HCT116 (cell line): ENCODE results near the gene FLG. TPM values are rescaled to one million over a fixed set of nuclear protein-coding genes. Genes with fewer than 3 reads are reported as not detected.
"Not testable (repeated sequence)": the region's sequence is repeated elsewhere in the genome, so short reads cannot be mapped to it uniquely, and the experiment has no call there.

Experiments used
- ATAC-seq: fragments of 200-7000 bp; cut with Tn5 transposase; 2 replicates; pipeline ENCODE4 v1.9.1; 2020; ENCODE audit warnings: mild to moderate bottlenecking, moderate library complexity
- BruUV-seq: library from RNA; stranded (reverse); fragments of 400-500 nt; replicated peaks from 2 replicates; lab custom pipeline; 2021; lab: Mats Ljungman, UMichigan
- CTCF ChIA-PET: fragments of 300-600 bp; sonication (Branson Sonifier 250); formaldehyde crosslinking; loops from one replicate; lab custom pipeline; 2021; ENCODE audit warnings: antibody characterized with exemption; lab: Charles Lee
- POLR2A ChIA-PET: fragments of 300-600, 350-600 bp; sonication (Branson Sonifier 250); formaldehyde crosslinking; loops from one replicate; lab custom pipeline; 2021; ENCODE audit warnings: antibody characterized with exemption; lab: Charles Lee
- RAD21 ChIA-PET, 2 experiments: fragments of 300-600 bp; sonication (Branson Sonifier 250); formaldehyde crosslinking; loops; one replicate each; lab custom pipeline; 2023; ENCODE audit warnings: low total read pairs in 2 of 2; ENCODE audit not compliant: uncharacterized antibody in 2 of 2, unreplicated experiment in 2 of 2, low non-redundant PET in 1 of 2; lab: Charles Lee
- DNase-seq: peaks from one replicate; pipeline ENCODE4 v3.0.0-alpha.2; 2010; ENCODE audit warnings: low read depth, low spot score
- H2AFZ ChIP-seq: fragments of 200-600 bp; shearing (Covaris generic), sonication (generic); 2 replicates; pipeline ENCODE4 v1.6.1; 2017; ENCODE audit warnings: low read depth, mixed run types, mixed read lengths, antibody characterized with exemption, low read length; ENCODE audit not compliant: poor library complexity, severe bottlenecking
- H3K27ac ChIP-seq: 2 replicates; pipeline ENCODE4 v1.5.1; 2012; ENCODE audit warnings: low read depth, low read length
- H3K27me3 ChIP-seq: fragments of 200-600 bp; sonication (generic); 2 replicates; pipeline ENCODE4 v1.6.1; 2016; ENCODE audit warnings: mixed run types, low read length, mixed read lengths; ENCODE audit not compliant: insufficient read depth
- H3K36me3 ChIP-seq, 2 experiments: fragments of 200-500 bp in 1 of 2; fragments of 200-600 bp in 1 of 2; sonication (Bioruptor generic) in 1 of 2; sonication (generic) in 1 of 2; 2 replicates each; pipeline versions ENCODE4 v1.5.1 to v1.6.1; 2014 to 2016; ENCODE audit warnings: low read length in 2 of 2, inconsistent platforms in 1 of 2, mixed read lengths in 1 of 2, mixed run types in 1 of 2; ENCODE audit not compliant: insufficient read depth in 2 of 2, control insufficient read depth in 1 of 2
- H3K4me1 ChIP-seq, 2 experiments: fragments of 200-600 bp in 1 of 2; sonication (generic) in 1 of 2; 2 replicates each; pipeline versions ENCODE4 v1.5.1 to v1.6.1; 2012 to 2017; ENCODE audit warnings: low read length in 2 of 2, inconsistent platforms in 1 of 2, mild to moderate bottlenecking in 1 of 2, mixed read lengths in 1 of 2, mixed run types in 1 of 2, moderate library complexity in 1 of 2; ENCODE audit not compliant: insufficient read depth in 2 of 2, control insufficient read depth in 1 of 2
- H3K4me2 ChIP-seq: fragments of 200-600 bp; sonication (generic); 2 replicates; pipeline ENCODE4 v1.6.1; 2017; ENCODE audit warnings: mixed run types, low read length, mixed read lengths
- H3K4me3 ChIP-seq, 2 experiments: fragments of 200-600 bp in 1 of 2; sonication (generic) in 1 of 2; replicated peaks in 1 of 2; 2 replicates each; pipeline ENCODE4 v1.5.1; 2011 to 2016; ENCODE audit warnings: low read length in 2 of 2, control low read depth in 1 of 2, low read depth in 1 of 2, mild to moderate bottlenecking in 1 of 2, mixed read lengths in 1 of 2, mixed run types in 1 of 2
- H3K79me2 ChIP-seq: fragments of 200-600 bp; sonication (generic); 2 replicates; pipeline ENCODE4 v1.6.1; 2017; ENCODE audit warnings: mild to moderate bottlenecking, mixed run types, low read length, moderate library complexity, mixed read lengths; ENCODE audit not compliant: insufficient read depth
- H3K9ac ChIP-seq: fragments of 200-600 bp; sonication (generic); 2 replicates; pipeline ENCODE4 v1.6.1; 2016; ENCODE audit warnings: low read length, mixed read lengths
- H3K9me2 ChIP-seq: fragments of 200-600 bp; sonication (generic), shearing (Covaris generic); 2 replicates; pipeline ENCODE4 v1.6.1; 2017; ENCODE audit warnings: mixed run types, mild to moderate bottlenecking, moderate library complexity; ENCODE audit not compliant: insufficient read depth
- H3K9me3 ChIP-seq, 2 experiments: fragments of 200-500 bp in 1 of 2; fragments of 200-600 bp in 1 of 2; sonication (Bioruptor generic) in 1 of 2; sonication (generic) in 1 of 2; 2 replicates each; pipeline ENCODE4 v1.6.1; 2014 to 2017; ENCODE audit warnings: low read length in 2 of 2, mixed read lengths in 2 of 2, inconsistent platforms in 1 of 2, low read depth in 1 of 2, mild to moderate bottlenecking in 1 of 2, mixed run types in 1 of 2, moderate library complexity in 1 of 2; ENCODE audit not compliant: control insufficient read depth in 1 of 2, insufficient read depth in 1 of 2
- H4K20me1 ChIP-seq: fragments of 200-600 bp; sonication (generic), shearing (Covaris generic); 2 replicates; pipeline ENCODE4 v1.6.1; 2017; ENCODE audit warnings: mixed run types, mild to moderate bottlenecking, moderate library complexity; ENCODE audit not compliant: insufficient read depth
- intact Hi-C: fragments of 100-400 bp; cut with micrococcal nuclease; formaldehyde crosslinking; loops from 2 replicates; pipeline ENCODE4 v1.10.0; 2022
- total RNA-seq: library from RNA; stranded (reverse); gene quantifications from one replicate; pipeline ENCODE4 v1.2.1, GENCODE V29; 2021; ENCODE audit not compliant: unreplicated experiment

FLG gene
- total RNA-seq, 1 experiment from 2014 or later: 0.02 TPM

GRCh38 chr1:152303139-152303872 is 21.7 kb downstream of the FLG start:
- H3K4me1 ChIP-seq, H3K4me3 ChIP-seq, intact Hi-C loops, BruUV-seq, H3K9me3 ChIP-seq, H3K79me2 ChIP-seq, H2AFZ ChIP-seq, DNase-seq, H4K20me1 ChIP-seq, H3K4me2 ChIP-seq, CTCF ChIA-PET, POLR2A ChIA-PET, RAD21 ChIA-PET, ATAC-seq, H3K9ac ChIP-seq, H3K9me2 ChIP-seq, H3K27ac ChIP-seq, H3K36me3 ChIP-seq: not testable (repeated sequence)
- H3K27me3 ChIP-seq: peaks cover 13% of the 10 kb centered on the region

GRCh38 chr1:152256394-152256793 is 68.6 kb downstream of the FLG start:
- BruUV-seq: not testable (repeated sequence)

More at GRCh38 chr1:152256394-152256793, 68.6 kb downstream of the FLG start:
- H3K9me3 ChIP-seq, H3K4me3 ChIP-seq, H3K9ac ChIP-seq, POLR2A ChIA-PET, H3K27ac ChIP-seq, CTCF ChIA-PET, H3K27me3 ChIP-seq, intact Hi-C loops, DNase-seq, RAD21 ChIA-PET, H3K79me2 ChIP-seq, H3K36me3 ChIP-seq, H4K20me1 ChIP-seq, H3K9me2 ChIP-seq, H3K4me2 ChIP-seq, ATAC-seq, H2AFZ ChIP-seq, H3K4me1 ChIP-seq: not testable (repeated sequence)

Other genes with a start within 250 kb of the FLG start
- not detected for gene TCHHL1, start 236.2 kb downstream of the FLG start, total RNA-seq
- 0.02 TPM for gene TCHH, start 209.8 kb downstream of the FLG start, total RNA-seq
- not detected for gene RPTN, start 166.0 kb downstream of the FLG start, total RNA-seq
- gene HRNR, start 101.0 kb downstream of the FLG start, total RNA-seq: not detected
- gene FLG2, start 34.8 kb upstream of the FLG start, total RNA-seq: not detected
- gene CRNN, start 89.0 kb upstream of the FLG start, total RNA-seq: not detected
- gene LCE5A, start 185.6 kb upstream of the FLG start, total RNA-seq: not detected
- gene CRCT1, start 189.2 kb upstream of the FLG start, total RNA-seq: not detected
- not detected for gene LCE3E, start 241.5 kb upstream of the FLG start, total RNA-seq